IMR-90 (cell line): ENCODE data around the gene IKZF4. TPM values are rescaled to one million over a fixed set of nuclear protein-coding genes. Genes with fewer than 3 reads are reported as not detected.

Experiments
- ATAC-seq: fragments of 200-7000 bp; cut with Tn5 transposase; 2 replicates; pipeline ENCODE4 v1.9.1; 2020; ENCODE audit warnings: low read depth, mild to moderate bottlenecking, moderate library complexity
- BruUV-seq: library from RNA; stranded (reverse); fragments of 400-500 nt; replicated peaks from 2 replicates; lab custom pipeline; 2021; lab: Mats Ljungman, UMichigan
- CTCF ChIA-PET: fragments of 300-600 bp; formaldehyde crosslinking; extraction: SDS; loops from one replicate; lab custom pipeline; 2021; ENCODE audit warnings: antibody characterized with exemption; lab: Yijun Ruan, JAX
- POLR2A ChIA-PET: fragments of 300-600 bp; sonication (Branson Sonifier 250); formaldehyde crosslinking; loops from one replicate; lab custom pipeline; 2022; ENCODE audit warnings: antibody characterized with exemption; ENCODE audit not compliant: unreplicated experiment; lab: Charles Lee
- DNase-seq: peaks from one replicate; pipeline ENCODE4 v3.0.0; 2013
- H2AFZ ChIP-seq: replicated peaks from 2 replicates; pipeline ENCODE3; 2013; ENCODE audit warnings: low read length, mild to moderate bottlenecking; ENCODE audit not compliant: poor library complexity
- H2AK5ac ChIP-seq: 2 replicates; pipeline ENCODE4 v1.6.1; 2013; ENCODE audit warnings: low read depth, low read length, inconsistent platforms
- H2AK9ac ChIP-seq: replicated peaks from 2 replicates; pipeline ENCODE3; 2013; ENCODE audit warnings: mild to moderate bottlenecking, low read depth, low read length, moderate library complexity; ENCODE audit not compliant: poor library complexity
- H2BK120ac ChIP-seq: 2 replicates; pipeline ENCODE4 v1.6.1; 2013; ENCODE audit warnings: low read depth, low read length, inconsistent platforms
- H2BK15ac ChIP-seq: 3 replicates; pipeline ENCODE4 v1.6.1; 2013; ENCODE audit warnings: low read depth, low read length, inconsistent platforms
- H2BK20ac ChIP-seq: 2 replicates; pipeline ENCODE4 v1.6.1; 2013; ENCODE audit warnings: low read depth, mild to moderate bottlenecking, inconsistent platforms, low read length, moderate library complexity
- H2BK5ac ChIP-seq: 2 replicates; pipeline ENCODE4 v1.6.1; 2013; ENCODE audit warnings: mild to moderate bottlenecking, low read depth, low read length, inconsistent platforms; ENCODE audit not compliant: poor library complexity, severe bottlenecking
- H3K14ac ChIP-seq: replicated peaks from 2 replicates; pipeline ENCODE4 v1.6.1; 2013; ENCODE audit warnings: low read depth, low read length, inconsistent platforms
- H3K18ac ChIP-seq: 2 replicates; pipeline ENCODE4 v1.6.1; 2013; ENCODE audit warnings: low read depth, low read length, control low read depth
- H3K23ac ChIP-seq: 2 replicates; pipeline ENCODE4 v1.6.1; 2013; ENCODE audit warnings: low read depth, low read length, inconsistent platforms
- H3K27ac ChIP-seq: 2 replicates; pipeline ENCODE4 v1.5.1; 2013; ENCODE audit warnings: mild to moderate bottlenecking, control low read depth, low read length; ENCODE audit not compliant: insufficient read depth
- H3K27me3 ChIP-seq: 2 replicates; pipeline ENCODE4 v1.6.1; 2013; ENCODE audit warnings: low read length; ENCODE audit not compliant: control insufficient read depth, insufficient read depth
- H3K36me3 ChIP-seq: 2 replicates; pipeline ENCODE4 v1.6.1; 2013; ENCODE audit warnings: low read length, mixed read lengths; ENCODE audit not compliant: control insufficient read depth, insufficient read depth
- H3K4ac ChIP-seq: 2 replicates; pipeline ENCODE4 v1.6.1; 2013; ENCODE audit warnings: low read depth, low read length, inconsistent platforms
- H3K4me1 ChIP-seq: 2 replicates; pipeline ENCODE4 v1.6.1; 2013; ENCODE audit warnings: low read length, mixed read lengths; ENCODE audit not compliant: control insufficient read depth, insufficient read depth
- H3K4me2 ChIP-seq: 2 replicates; pipeline ENCODE4 v1.6.1; 2013; ENCODE audit warnings: low read depth, mild to moderate bottlenecking, control low read depth, low read length, moderate library complexity
- H3K4me3 ChIP-seq: 2 replicates; pipeline ENCODE4 v1.5.1; 2013; ENCODE audit warnings: low read depth, mild to moderate bottlenecking, control low read depth, low read length, moderate library complexity; ENCODE audit not compliant: insufficient read depth
- H3K56ac ChIP-seq: 2 replicates; pipeline ENCODE4 v1.6.1; 2013; ENCODE audit warnings: low read length, inconsistent platforms; ENCODE audit not compliant: insufficient read depth; ENCODE audit errors: extremely low read depth
- H3K79me1 ChIP-seq, 2 experiments: 2 replicates each; pipeline ENCODE4 v1.6.1; 2013; ENCODE audit warnings: low read length in 2 of 2, inconsistent platforms in 1 of 2, low read depth in 1 of 2
- H3K9ac ChIP-seq: 2 replicates; pipeline ENCODE4 v1.6.1; 2013; ENCODE audit warnings: low read depth, low read length, control low read depth
- H3K9me1 ChIP-seq: 2 replicates; pipeline ENCODE4 v1.6.1; 2013; ENCODE audit warnings: low read length, inconsistent platforms; ENCODE audit not compliant: insufficient read depth
- H3K9me3 ChIP-seq: 2 replicates; pipeline ENCODE4 v1.6.1; 2013; ENCODE audit warnings: low read length; ENCODE audit not compliant: control insufficient read depth, insufficient read depth
- H4K20me1 ChIP-seq: 2 replicates; pipeline ENCODE4 v1.6.1; 2013; ENCODE audit warnings: low read length, inconsistent platforms; ENCODE audit not compliant: insufficient read depth
- H4K5ac ChIP-seq: 2 replicates; pipeline ENCODE4 v1.6.1; 2013; ENCODE audit warnings: mild to moderate bottlenecking, low read depth, low read length, control low read depth
- H4K8ac ChIP-seq, 2 experiments: 2 replicates each; pipeline ENCODE4 v1.6.1; 2013; ENCODE audit warnings: low read depth in 2 of 2, low read length in 2 of 2, control low read depth in 1 of 2, inconsistent platforms in 1 of 2
- H4K91ac ChIP-seq: 2 replicates; pipeline ENCODE4 v1.6.1; 2013; ENCODE audit warnings: low read depth, low read length, inconsistent platforms; ENCODE audit not compliant: insufficient read depth
- BHLHE40 ChIP-seq: fragments of 150-350 bp; IDR thresholded peaks from 2 replicates; pipeline ENCODE4 v1.6.1; 2016; ENCODE audit warnings: mild to moderate bottlenecking, low read depth, low read length
- CEBPB ChIP-seq: IDR thresholded peaks from 2 replicates; pipeline ENCODE4 v1.6.1; 2012; ENCODE audit warnings: low read depth, low read length, improper control_type of control experiment
- CHD1 ChIP-seq: IDR thresholded peaks from 2 replicates; pipeline ENCODE4 v1.6.1; 2012; ENCODE audit warnings: low read depth, low read length, improper control_type of control experiment
- FOS ChIP-seq: fragments of 150-350 bp; IDR thresholded peaks from 2 replicates; pipeline ENCODE4 v1.6.1; 2016; ENCODE audit warnings: low read depth, low read length
- MXI1 ChIP-seq: IDR thresholded peaks from 2 replicates; pipeline ENCODE4 v1.6.1; 2012; ENCODE audit warnings: low read depth, mild to moderate bottlenecking, low read length, moderate library complexity, borderline replicate concordance
- NFE2L2 ChIP-seq: fragments of 150-350 bp; IDR thresholded peaks from 2 replicates; pipeline ENCODE4 v1.6.1; 2016; ENCODE audit warnings: low read depth, mild to moderate bottlenecking, low read length
- POLR2A ChIP-seq: IDR thresholded peaks from 2 replicates; pipeline ENCODE4 v1.6.1; 2012; ENCODE audit warnings: mild to moderate bottlenecking, low read depth, low read length
- RCOR1 ChIP-seq: IDR thresholded peaks from 2 replicates; pipeline ENCODE4 v1.6.1; 2012; ENCODE audit warnings: mild to moderate bottlenecking, low read length, improper control_type of control experiment; ENCODE audit not compliant: insufficient replicate concordance
- RFX5 ChIP-seq: IDR thresholded peaks from 2 replicates; pipeline ENCODE4 v1.8.0; 2012; ENCODE audit warnings: low read depth, mild to moderate bottlenecking, low read length, moderate library complexity
- SMC3 ChIP-seq: fragments of 150-350 bp; IDR thresholded peaks from 2 replicates; pipeline ENCODE4 v1.6.1; 2016; ENCODE audit warnings: low read depth, mild to moderate bottlenecking, antibody characterized with exemption, low read length, moderate library complexity
- WGBS, 2 experiments: methylation state at CpG; one replicate each; pipeline versions ENCODE4 v1.1.5 to v1.1.7; 2013; ENCODE audit warnings: missing lambda C conversion rate in 2 of 2; ENCODE audit not compliant: insufficient read length in 1 of 2; ENCODE audit errors: extremely low coverage in 2 of 2; 5-methylcytosine and 5-hydroxymethylcytosine counted together
- dilution Hi-C: fragments of 300-500 bp; cut with HindIII; formaldehyde crosslinking; loops from one replicate; pipeline ENCODE4 v1.14.3; 2018; ENCODE audit warnings: low sequenced_read_pairs; ENCODE audit not compliant: unreplicated experiment
- in situ Hi-C: fragments of 300-500 bp; cut with MboI; formaldehyde crosslinking; loops from 3 replicates; pipeline ENCODE4 v1.14.3; 2019; ENCODE audit warnings: low sequenced_read_pairs, inconsistent platforms, mixed read lengths
- intact Hi-C: fragments of 100-400 bp; cut with micrococcal nuclease; formaldehyde crosslinking; loops from 2 replicates; pipeline ENCODE4 v1.10.0; 2022
- polyA plus RNA-seq, 3 experiments: library from polyadenylated mRNA; depleted of rRNA; stranded (reverse); fragments of >200 nt; gene quantifications; 2 replicates each; pipeline ENCODE4 v1.2.3, GENCODE V29; 2012; ENCODE audit warnings: low replicate concordance in 1 of 3
- total RNA-seq: library from RNA; depleted of rRNA; stranded (reverse); fragments of >200 nt; gene quantifications from 2 replicates; pipeline ENCODE4 v1.2.3, GENCODE V29; 2012
- TF ChIP-seq, protein P1 (sequence below): fragments of 150-350 bp; IDR thresholded peaks from 2 replicates; pipeline ENCODE4 v1.6.1; 2016; ENCODE audit warnings: low read depth, mild to moderate bottlenecking, low read length, moderate library complexity, borderline replicate concordance
- TF ChIP-seq, protein P2 (sequence below): fragments of 150-350 bp; IDR thresholded peaks from 2 replicates; pipeline ENCODE4 v1.6.1; 2017; ENCODE audit warnings: mild to moderate bottlenecking, antibody characterized with exemption, low read length, low read depth

Gene IKZF4
- total and polyA plus RNA-seq, 2 of the 4 experiments (the other 2 are of a cell fraction) = 1.8 to 7.1 TPM

DNA sequence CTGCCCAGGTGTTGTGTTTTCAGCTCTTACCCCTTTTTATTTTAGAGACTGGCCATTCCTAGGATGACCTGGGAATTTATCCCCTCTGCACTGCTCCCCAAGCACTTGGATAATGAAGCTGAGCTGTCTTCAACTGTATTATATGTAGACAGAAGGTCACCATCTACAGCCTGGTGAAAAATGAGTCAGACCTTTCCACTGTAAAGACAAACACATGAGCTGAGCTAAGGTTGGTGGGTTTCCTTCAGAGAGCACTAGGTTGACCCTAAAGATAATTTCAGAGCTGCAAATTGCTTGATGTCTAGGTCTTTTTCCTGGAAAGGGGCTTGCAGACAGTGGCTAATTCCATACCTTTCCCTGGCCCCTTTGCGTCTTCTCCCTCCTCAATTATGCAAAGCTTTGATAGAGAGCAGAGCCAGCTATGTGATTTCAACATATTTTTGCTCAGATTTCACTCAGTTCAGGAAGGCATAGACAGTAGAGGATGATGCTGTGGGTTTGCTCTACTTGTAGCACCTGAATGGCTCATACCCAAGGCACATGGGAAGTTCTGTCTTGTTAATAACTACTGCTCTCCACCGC is 9.2 kb upstream of the IKZF4 start:
- Histone ChIP-seq H3K18ac (no peak overlapping the region), H2AK9ac (no peak overlapping the region), H2BK20ac (no peak overlapping the region), H2BK15ac (no peak overlapping the region), H3K4me2 (no peak overlapping the region), H3K4me3 (no peak overlapping the region), H3K14ac (no peak overlapping the region), H3K79me1 (peaks cover 3 to 12% of the 10 kb centered on the region in 2 experiments; a peak in 3 of 4 replicates), H3K4ac (no peak overlapping the region), H4K8ac (no peak overlapping the region), H3K9me3 (no peaks in the 10 kb centered on the region), H2AFZ (no peak overlapping the region), H3K9me1 (peaks cover 7% of the 10 kb centered on the region), H3K4me1 (no peaks in the 10 kb centered on the region), H2AK5ac (no peak overlapping the region), H3K23ac (0 out of 2 replicates have a peak overlapping the region, but pooled peaks have one; percentile 43), H3K27me3 (no peaks in the 10 kb centered on the region), H2BK5ac (no peak overlapping the region), H3K36me3 (no peaks in the 10 kb centered on the region; the same call in 1 of the 2 replicates), H4K91ac (no peak overlapping the region), H3K27ac (no peak overlapping the region), H3K9ac (no peak overlapping the region), H4K20me1 (no peaks in the 10 kb centered on the region), H3K56ac (no peak overlapping the region), H4K5ac (no peak overlapping the region), H2BK120ac (no peak overlapping the region)
- TF ChIP-seq RFX5 (no peak), POLR2A (no peak), SMC3 (no peak), NFE2L2 (no peak), FOS (no peak), RCOR1 (no peak), CEBPB (no peak), CHD1 (no peak), BHLHE40 (no peak), MXI1 (no peak)
- TF ChIP-seq, protein P1, sequence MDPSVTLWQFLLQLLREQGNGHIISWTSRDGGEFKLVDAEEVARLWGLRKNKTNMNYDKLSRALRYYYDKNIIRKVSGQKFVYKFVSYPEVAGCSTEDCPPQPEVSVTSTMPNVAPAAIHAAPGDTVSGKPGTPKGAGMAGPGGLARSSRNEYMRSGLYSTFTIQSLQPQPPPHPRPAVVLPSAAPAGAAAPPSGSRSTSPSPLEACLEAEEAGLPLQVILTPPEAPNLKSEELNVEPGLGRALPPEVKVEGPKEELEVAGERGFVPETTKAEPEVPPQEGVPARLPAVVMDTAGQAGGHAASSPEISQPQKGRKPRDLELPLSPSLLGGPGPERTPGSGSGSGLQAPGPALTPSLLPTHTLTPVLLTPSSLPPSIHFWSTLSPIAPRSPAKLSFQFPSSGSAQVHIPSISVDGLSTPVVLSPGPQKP = no peak
- TF ChIP-seq, protein P2, sequence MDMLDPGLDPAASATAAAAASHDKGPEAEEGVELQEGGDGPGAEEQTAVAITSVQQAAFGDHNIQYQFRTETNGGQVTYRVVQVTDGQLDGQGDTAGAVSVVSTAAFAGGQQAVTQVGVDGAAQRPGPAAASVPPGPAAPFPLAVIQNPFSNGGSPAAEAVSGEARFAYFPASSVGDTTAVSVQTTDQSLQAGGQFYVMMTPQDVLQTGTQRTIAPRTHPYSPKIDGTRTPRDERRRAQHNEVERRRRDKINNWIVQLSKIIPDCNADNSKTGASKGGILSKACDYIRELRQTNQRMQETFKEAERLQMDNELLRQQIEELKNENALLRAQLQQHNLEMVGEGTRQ = no peak
- ChIA-PET CTCF (no interaction called here), POLR2A (no interaction called here)
- in situ Hi-C loops = no loop called here
- dilution Hi-C loops = no loop called here
- ATAC-seq = no peak
- no peak for DNase-seq
- intact Hi-C loops = no loop called here
- WGBS, 2 experiments = no CpG with 5 or more reads among the region's 2 CpGs
- BruUV-seq = no TSS peak
